ENCODE data around the gene PTPRA.
"Not testable (repeated sequence)": the region's sequence is repeated elsewhere in the genome, so short reads cannot be mapped to it uniquely, and the experiment has no call there.

PTPRA gene

GRCh38 chr20:2829376-2829775 is 43.9 kb upstream of the PTPRA start:
- H3K4me3 ChIP-seq (replicated peaks; ENCODE audit: insufficient read depth, low read length), result no peak overlapping the region
- no peak overlapping the region for H3K27ac ChIP-seq (replicated peaks)
- peaks cover 9% of the 10 kb centered on the region for H3K27me3 ChIP-seq (ENCODE audit: insufficient read depth, poor library complexity, severe bottlenecking)
- TF ChIP-seq SPI1 (IDR thresholded peaks at IDR 0.05; ENCODE audit: borderline replicate concordance, low read depth) (no peak), CTCF (IDR thresholded peaks at IDR 0.05; ENCODE audit: insufficient read depth, low read length) (no peak), POLR2AphosphoS5 (IDR thresholded peaks at IDR 0.05; ENCODE audit: low read depth) (no peak), GABPA (IDR thresholded peaks at IDR 0.05; ENCODE audit: low read depth) (no peak)
- TF ChIP-seq, protein P1, sequence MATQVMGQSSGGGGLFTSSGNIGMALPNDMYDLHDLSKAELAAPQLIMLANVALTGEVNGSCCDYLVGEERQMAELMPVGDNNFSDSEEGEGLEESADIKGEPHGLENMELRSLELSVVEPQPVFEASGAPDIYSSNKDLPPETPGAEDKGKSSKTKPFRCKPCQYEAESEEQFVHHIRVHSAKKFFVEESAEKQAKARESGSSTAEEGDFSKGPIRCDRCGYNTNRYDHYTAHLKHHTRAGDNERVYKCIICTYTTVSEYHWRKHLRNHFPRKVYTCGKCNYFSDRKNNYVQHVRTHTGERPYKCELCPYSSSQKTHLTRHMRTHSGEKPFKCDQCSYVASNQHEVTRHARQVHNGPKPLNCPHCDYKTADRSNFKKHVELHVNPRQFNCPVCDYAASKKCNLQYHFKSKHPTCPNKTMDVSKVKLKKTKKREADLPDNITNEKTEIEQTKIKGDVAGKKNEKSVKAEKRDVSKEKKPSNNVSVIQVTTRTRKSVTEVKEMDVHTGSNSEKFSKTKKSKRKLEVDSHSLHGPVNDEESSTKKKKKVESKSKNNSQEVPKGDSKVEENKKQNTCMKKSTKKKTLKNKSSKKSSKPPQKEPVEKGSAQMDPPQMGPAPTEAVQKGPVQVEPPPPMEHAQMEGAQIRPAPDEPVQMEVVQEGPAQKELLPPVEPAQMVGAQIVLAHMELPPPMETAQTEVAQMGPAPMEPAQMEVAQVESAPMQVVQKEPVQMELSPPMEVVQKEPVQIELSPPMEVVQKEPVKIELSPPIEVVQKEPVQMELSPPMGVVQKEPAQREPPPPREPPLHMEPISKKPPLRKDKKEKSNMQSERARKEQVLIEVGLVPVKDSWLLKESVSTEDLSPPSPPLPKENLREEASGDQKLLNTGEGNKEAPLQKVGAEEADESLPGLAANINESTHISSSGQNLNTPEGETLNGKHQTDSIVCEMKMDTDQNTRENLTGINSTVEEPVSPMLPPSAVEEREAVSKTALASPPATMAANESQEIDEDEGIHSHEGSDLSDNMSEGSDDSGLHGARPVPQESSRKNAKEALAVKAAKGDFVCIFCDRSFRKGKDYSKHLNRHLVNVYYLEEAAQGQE (IDR thresholded peaks at IDR 0.05; ENCODE audit: insufficient replicate concordance, low read depth), result no peak
- no peak for DNase-seq (ENCODE audit: low read depth in 1 of 2, low spot score in 1 of 2)

- H3K27ac ChIP-seq (replicated peaks); H3K4me3 ChIP-seq (replicated peaks; ENCODE audit: insufficient read depth, low read length); DNase-seq (ENCODE audit: low read depth in 1 of 2, low spot score in 1 of 2); H3K27me3 ChIP-seq (ENCODE audit: insufficient read depth, poor library complexity, severe bottlenecking): not testable (repeated sequence)
Measured at GRCh38 chr20:2831206-2831605, 42.1 kb upstream of the PTPRA start.

- no peak for DNase-seq (ENCODE audit: low read depth in 1 of 2, low spot score in 1 of 2)
- no peaks in the 10 kb centered on the region for H3K27me3 ChIP-seq (ENCODE audit: insufficient read depth, poor library complexity, severe bottlenecking)
- no peak overlapping the region for H3K27ac ChIP-seq (replicated peaks)
- TF ChIP-seq POLR2AphosphoS5 (IDR thresholded peaks at IDR 0.05; ENCODE audit: low read depth) (no peak), GABPA (IDR thresholded peaks at IDR 0.05; ENCODE audit: low read depth) (no peak), SPI1 (IDR thresholded peaks at IDR 0.05; ENCODE audit: borderline replicate concordance, low read depth) (no peak), CTCF (IDR thresholded peaks at IDR 0.05; ENCODE audit: insufficient read depth, low read length) (no peak)
- TF ChIP-seq, protein P1 (IDR thresholded peaks at IDR 0.05; ENCODE audit: insufficient replicate concordance, low read depth), result no peak
- H3K4me3 ChIP-seq (replicated peaks; ENCODE audit: insufficient read depth, low read length), result no peak overlapping the region
Measured at GRCh38 chr20:2833761-2834160, 39.5 kb upstream of the PTPRA start.

- Histone ChIP-seq H3K27ac (replicated peaks) (no peak overlapping the region), H3K27me3 (ENCODE audit: insufficient read depth, poor library complexity, severe bottlenecking) (no peaks in the 10 kb centered on the region), H3K4me3 (replicated peaks; ENCODE audit: insufficient read depth, low read length) (no peak overlapping the region)
- no peak for DNase-seq (ENCODE audit: low read depth in 1 of 2, low spot score in 1 of 2)
- no peak for TF ChIP-seq CTCF (IDR thresholded peaks at IDR 0.05; ENCODE audit: insufficient read depth, low read length)
Measured at GRCh38 chr20:2834401-2835110, 38.7 kb upstream of the PTPRA start.
